Measurements from ENCODE around the gene PFKFB1. TPM values are rescaled to one million over a fixed set of nuclear protein-coding genes. Genes with fewer than 3 reads are reported as not detected.
A peak's percentile ranks its signal among the peaks of the same experiment; 100 is the strongest.
"Not testable (repeated sequence)": the region's sequence is repeated elsewhere in the genome, so short reads cannot be mapped to it uniquely, and the experiment has no call there.

The PFKFB1 gene
- total RNA-seq, 1 donor: not detected

DNA sequence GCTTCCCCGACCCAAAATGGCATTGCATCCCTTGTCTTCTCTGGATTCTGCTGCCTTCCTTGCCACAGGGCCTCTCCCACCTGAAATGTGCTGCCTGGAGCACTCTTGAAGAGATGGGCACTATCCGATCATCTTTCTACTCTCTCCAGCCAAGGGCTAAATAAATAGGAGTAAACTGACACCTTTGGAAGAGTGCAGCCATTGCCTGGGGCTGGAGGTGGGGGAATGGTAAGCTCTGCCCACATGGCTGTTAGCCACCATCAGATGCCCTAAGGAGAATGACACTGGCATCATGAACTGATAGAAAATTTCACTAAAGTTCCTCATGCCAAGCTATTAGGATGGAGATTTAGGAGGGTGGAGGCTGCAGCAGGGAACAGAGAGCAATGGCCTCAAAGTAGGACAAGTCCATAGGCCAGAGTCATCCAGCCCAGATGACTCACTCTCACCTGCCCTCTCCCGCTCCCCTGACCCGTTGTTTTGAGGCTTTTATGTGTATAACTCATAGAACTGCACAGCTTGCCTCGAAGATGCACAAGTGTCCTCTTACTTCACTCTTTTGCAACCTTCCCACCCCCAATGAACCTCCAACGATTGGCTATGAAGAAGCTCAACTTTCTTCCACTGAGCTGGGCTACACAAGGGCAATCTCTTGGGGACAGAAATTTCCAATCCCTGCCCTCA is 822 bp upstream of the PFKFB1 start:
- DNase-seq (ENCODE audit: insufficient read length, low spot score, missing footprints): no peak
- no peak overlapping the region for H2AFZ ChIP-seq (ENCODE audit: low read length)
- no peak overlapping the region for H3K27ac ChIP-seq (ENCODE audit: low read depth, low read length)
- H3K79me2 ChIP-seq (ENCODE audit: insufficient read depth, low read length): no peaks in the 10 kb centered on the region
- peaks cover 5% of the 10 kb centered on the region for H3K4me1 ChIP-seq (ENCODE audit: insufficient read depth, low read length)
- H3K4me3 ChIP-seq (ENCODE audit: insufficient read depth, low read length): no peak overlapping the region
- peaks cover 10% of the 10 kb centered on the region for H3K27me3 ChIP-seq (ENCODE audit: insufficient read depth, low read length)
- no peaks in the 10 kb centered on the region for H3K9me3 ChIP-seq (ENCODE audit: low read depth, low read length)
- H4K20me1 ChIP-seq (ENCODE audit: insufficient read depth, low read length): no peaks in the 10 kb centered on the region
- TF ChIP-seq CTCF (IDR thresholded peaks at IDR 0.05; ENCODE audit: extremely low read depth, low read depth, low read length): no peak
- no peak overlapping the region for H3K4me2 ChIP-seq (ENCODE audit: insufficient read depth, low read length)
- H3K36me3 ChIP-seq (ENCODE audit: insufficient read depth, low read length): no peaks in the 10 kb centered on the region

GRCh38 chrX:54992911-54993622 is 921 bp downstream of the PFKFB1 start:
- H3K79me2 ChIP-seq (ENCODE audit: insufficient read depth, low read length): no peaks in the 10 kb centered on the region
- DNase-seq (ENCODE audit: insufficient read length, low spot score, missing footprints): peak; percentile 62
- H3K4me3 ChIP-seq (ENCODE audit: insufficient read depth, low read length): no peak overlapping the region
- peaks cover 10% of the 10 kb centered on the region for H3K27me3 ChIP-seq (ENCODE audit: insufficient read depth, low read length)
- H4K20me1 ChIP-seq (ENCODE audit: insufficient read depth, low read length): no peaks in the 10 kb centered on the region
- H3K9me3 ChIP-seq (ENCODE audit: low read depth, low read length): no peaks in the 10 kb centered on the region
- H3K4me2 ChIP-seq (ENCODE audit: insufficient read depth, low read length): no peak overlapping the region
- H3K36me3 ChIP-seq (ENCODE audit: insufficient read depth, low read length): no peaks in the 10 kb centered on the region
- no peaks in the 10 kb centered on the region for H3K4me1 ChIP-seq (ENCODE audit: insufficient read depth, low read length)
- no peak for TF ChIP-seq CTCF (IDR thresholded peaks at IDR 0.05; ENCODE audit: extremely low read depth, low read depth, low read length)
- H3K27ac ChIP-seq (ENCODE audit: low read depth, low read length): no peak overlapping the region
- no peak overlapping the region for H2AFZ ChIP-seq (ENCODE audit: low read length)

DNA sequence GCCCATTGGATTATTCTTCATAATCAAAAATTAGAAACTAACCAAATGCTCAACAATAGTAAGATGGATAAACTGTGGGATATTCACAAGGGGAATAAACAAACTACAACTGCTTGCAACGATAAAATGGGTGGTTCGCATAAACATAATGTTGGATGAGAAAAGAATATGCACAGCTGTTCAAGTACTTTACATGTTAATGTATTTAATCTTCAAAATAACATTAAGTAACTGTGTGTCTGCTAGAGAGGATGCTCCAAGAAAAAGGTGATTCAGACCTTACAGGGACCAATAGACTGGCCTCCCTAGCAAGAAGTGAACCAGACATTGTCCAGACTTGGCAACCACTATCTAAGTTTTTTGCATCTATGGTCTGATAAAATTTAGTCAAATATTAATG is 2.3 kb downstream of the PFKFB1 start:
- Histone ChIP-seq H3K79me2 (ENCODE audit: insufficient read depth, low read length) (no peaks in the 10 kb centered on the region), H3K36me3 (ENCODE audit: insufficient read depth, low read length) (no peaks in the 10 kb centered on the region), H3K9me3 (ENCODE audit: low read depth, low read length) (no peaks in the 10 kb centered on the region), H3K4me2 (ENCODE audit: insufficient read depth, low read length) (no peak overlapping the region), H2AFZ (ENCODE audit: low read length) (no peak overlapping the region), H4K20me1 (ENCODE audit: insufficient read depth, low read length) (no peaks in the 10 kb centered on the region), H3K27me3 (ENCODE audit: insufficient read depth, low read length) (peaks cover 10% of the 10 kb centered on the region), H3K4me1 (ENCODE audit: insufficient read depth, low read length) (no peaks in the 10 kb centered on the region), H3K4me3 (ENCODE audit: insufficient read depth, low read length) (no peak overlapping the region), H3K27ac (ENCODE audit: low read depth, low read length) (no peak overlapping the region)
- no peak for DNase-seq (ENCODE audit: insufficient read length, low spot score, missing footprints)
- TF ChIP-seq CTCF (IDR thresholded peaks at IDR 0.05; ENCODE audit: extremely low read depth, low read depth, low read length): no peak

DNA sequence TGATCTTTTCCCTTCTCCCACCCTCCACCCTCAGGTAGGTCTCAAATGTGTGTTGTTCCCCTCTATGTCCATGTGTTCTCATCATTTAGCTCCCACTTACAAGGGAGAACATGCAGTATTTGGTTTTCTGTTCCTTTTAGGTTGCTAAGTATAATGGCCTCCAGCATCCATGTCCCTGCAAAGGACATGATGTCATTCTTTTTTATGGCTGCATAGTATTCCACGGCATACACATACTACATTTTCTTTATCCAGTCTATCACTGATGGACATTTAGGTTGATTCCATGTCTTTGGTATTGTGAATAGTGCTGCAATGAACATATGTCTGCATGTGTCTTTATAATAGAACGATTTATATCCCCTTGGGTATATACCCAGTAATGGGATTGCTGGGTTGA is 10.7 kb downstream of the PFKFB1 start:
- H3K27ac ChIP-seq (ENCODE audit: low read depth, low read length); H3K79me2 ChIP-seq (ENCODE audit: insufficient read depth, low read length); H3K4me3 ChIP-seq (ENCODE audit: insufficient read depth, low read length); H2AFZ ChIP-seq (ENCODE audit: low read length); H4K20me1 ChIP-seq (ENCODE audit: insufficient read depth, low read length); H3K9me3 ChIP-seq (ENCODE audit: low read depth, low read length); H3K36me3 ChIP-seq (ENCODE audit: insufficient read depth, low read length); H3K4me1 ChIP-seq (ENCODE audit: insufficient read depth, low read length); H3K4me2 ChIP-seq (ENCODE audit: insufficient read depth, low read length); H3K27me3 ChIP-seq (ENCODE audit: insufficient read depth, low read length); DNase-seq (ENCODE audit: insufficient read length, low spot score, missing footprints): not testable (repeated sequence)
